Activated CD8-positive, alpha-beta memory T cell treated with anti-CD3 and anti-CD28 coated beads, Interleukin-2, amount 10 ng/mL, durations not matched to agents 7 days and 5 days (primary cell): Measurements from ENCODE around the gene DNM1. TPM values are rescaled to one million over a fixed set of nuclear protein-coding genes. Genes with fewer than 3 reads are reported as not detected.
"Not testable (repeated sequence)": the region's sequence is repeated elsewhere in the genome, so short reads cannot be mapped to it uniquely, and the experiment has no call there.

Experiments
- ATAC-seq: fragments of 150-1000 bp; cut with Tn5 transposase; one replicate; pipeline ENCODE4 v1.10.0; 2021; ENCODE audit warnings: moderate library complexity
- CTCF ChIA-PET: fragments of 350-600 bp; sonication (Branson Sonifier 250); formaldehyde crosslinking; loops from one replicate; lab custom pipeline; 2021; ENCODE audit warnings: antibody characterized with exemption; lab: Charles Lee
- DNase-seq: peaks from one replicate; pipeline ENCODE4 v3.0.0-alpha.2; 2020
- H3K27ac Mint-ChIP-seq: one replicate; pipeline ENCODE4 v1.8.0; 2021; ENCODE audit warnings: mild to moderate bottlenecking, mixed read lengths
- H3K27me3 Mint-ChIP-seq: one replicate; pipeline ENCODE4 v1.8.0; 2021; ENCODE audit warnings: mixed read lengths
- H3K36me3 Mint-ChIP-seq: one replicate; pipeline ENCODE4 v1.8.0; 2021; ENCODE audit warnings: mild to moderate bottlenecking, mixed read lengths
- H3K4me1 Mint-ChIP-seq: one replicate; pipeline ENCODE4 v1.8.0; 2021; ENCODE audit warnings: mixed read lengths
- H3K4me3 Mint-ChIP-seq: one replicate; pipeline ENCODE4 v1.8.0; 2021; ENCODE audit warnings: mild to moderate bottlenecking, moderate library complexity, mixed read lengths
- H3K9me3 Mint-ChIP-seq: one replicate; pipeline ENCODE4 v1.8.0; 2022; ENCODE audit warnings: low read depth, mixed read lengths
- total RNA-seq, 2 experiments: library from RNA; stranded (reverse); gene quantifications; one replicate each; pipeline ENCODE4 v1.2.3, GENCODE V29; 2021

The DNM1 gene
- total RNA-seq, 2 experiments from 2014 or later = 0.40 to 0.79 TPM

DNA sequence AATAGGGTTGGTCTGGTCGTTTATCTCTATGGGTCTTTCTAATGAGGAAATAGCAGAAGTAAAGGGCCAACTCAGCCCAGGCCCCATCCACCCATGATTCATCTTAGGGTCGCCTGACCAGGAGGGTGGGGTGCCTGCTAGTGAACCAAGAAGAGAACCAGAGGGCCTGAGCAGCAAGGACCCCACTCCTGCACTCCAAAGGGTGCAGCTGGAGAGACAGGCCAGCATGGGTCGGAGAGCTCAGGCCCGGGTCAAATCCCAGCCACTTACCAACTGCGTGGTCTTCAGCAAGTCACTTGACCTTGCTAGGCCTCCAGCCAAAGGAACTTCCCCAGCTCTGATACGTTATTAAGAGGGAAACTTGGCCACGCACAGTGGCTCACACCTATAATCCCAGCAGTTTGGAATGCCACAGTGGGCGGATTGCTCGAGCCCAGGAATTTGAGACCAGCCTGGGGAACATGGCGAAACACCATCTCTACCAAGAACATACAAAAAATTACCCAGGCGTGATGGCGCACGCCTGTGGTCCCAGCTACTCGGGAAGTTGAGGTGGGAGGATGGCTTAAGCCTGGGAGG is 38.8 kb upstream of the DNM1 start:
- Mint-ChIP-seq H3K4me3 (no peak overlapping the region), H3K9me3 (no peaks in the 10 kb centered on the region), H3K36me3 (peaks cover 32% of the 10 kb centered on the region), H3K4me1 (peaks cover 10% of the 10 kb centered on the region), H3K27ac (no peak overlapping the region), H3K27me3 (no peaks in the 10 kb centered on the region)
- ATAC-seq (no peak), DNase-seq (no peak)
- CTCF ChIA-PET = no interaction called here

DNA sequence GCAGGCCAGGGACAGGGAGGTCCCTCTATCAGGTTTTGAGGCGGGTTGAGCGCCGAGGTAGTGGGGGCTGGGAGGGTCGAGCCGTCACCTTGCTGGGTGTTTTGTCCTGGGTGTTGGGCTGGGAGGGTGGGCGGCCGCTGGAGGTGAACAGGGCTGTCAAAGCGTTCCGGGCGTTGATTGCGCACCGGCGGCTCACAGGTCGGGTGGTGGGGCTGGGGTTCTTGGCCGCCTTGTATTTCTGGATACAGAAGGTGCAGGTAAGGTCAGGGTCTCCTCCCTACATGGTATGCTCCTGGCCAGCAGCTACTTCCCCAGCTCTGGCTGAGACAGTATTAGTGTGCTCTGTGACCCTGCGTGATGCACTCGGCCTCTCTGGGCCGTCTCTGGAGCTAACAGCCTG is 37.0 kb upstream of the DNM1 start:
- CTCF ChIA-PET = no interaction called here
- H3K4me1 Mint-ChIP-seq = peaks cover 2% of the 10 kb centered on the region
- DNase-seq = no peak
- no peak for ATAC-seq
- H3K9me3 Mint-ChIP-seq = no peaks in the 10 kb centered on the region
- no peak overlapping the region for H3K4me3 Mint-ChIP-seq
- no peaks in the 10 kb centered on the region for H3K27me3 Mint-ChIP-seq
- peaks cover 32% of the 10 kb centered on the region for H3K36me3 Mint-ChIP-seq
- H3K27ac Mint-ChIP-seq = no peak overlapping the region

GRCh38 chr9:128167209-128167608 is 36.0 kb upstream of the DNM1 start:
- ATAC-seq (no peak), DNase-seq (no peak)
- CTCF ChIA-PET = no interaction called here
- Mint-ChIP-seq H3K4me3 (no peak overlapping the region), H3K36me3 (peaks cover 32% of the 10 kb centered on the region), H3K27me3 (no peaks in the 10 kb centered on the region), H3K27ac (no peak overlapping the region), H3K4me1 (no peaks in the 10 kb centered on the region), H3K9me3 (no peaks in the 10 kb centered on the region)

- H3K9me3 Mint-ChIP-seq = no peaks in the 10 kb centered on the region
- H3K4me1 Mint-ChIP-seq = no peaks in the 10 kb centered on the region
- no peak for ATAC-seq
- no peak overlapping the region for H3K4me3 Mint-ChIP-seq
- H3K27ac Mint-ChIP-seq = no peak overlapping the region
- no peak for DNase-seq
- no peaks in the 10 kb centered on the region for H3K27me3 Mint-ChIP-seq
- H3K36me3 Mint-ChIP-seq = peaks cover 26% of the 10 kb centered on the region
- CTCF ChIA-PET = interaction anchor here (0.7 to 1.4 kb wide), 2 partner anchors 15 to 239 kb away, joined by 3 to 5 read pairs; no protein-coding TSS in a partner anchor
Measured at GRCh38 chr9:128168731-128169308, 34.4 kb upstream of the DNM1 start.

- Mint-ChIP-seq H3K9me3 (no peaks in the 10 kb centered on the region), H3K27ac (no peak overlapping the region), H3K4me3 (no peak overlapping the region), H3K27me3 (no peaks in the 10 kb centered on the region), H3K4me1 (no peaks in the 10 kb centered on the region), H3K36me3 (peaks cover 22% of the 10 kb centered on the region)
- CTCF ChIA-PET = interaction anchor here (1.4 kb wide), 1 partner anchor 14 kb away, joined by 5 read pairs; no protein-coding TSS in a partner anchor
- ATAC-seq = no peak
- no peak for DNase-seq
Measured at GRCh38 chr9:128169492-128169891, 33.7 kb upstream of the DNM1 start.

- Mint-ChIP-seq H3K4me1 (no peaks in the 10 kb centered on the region), H3K36me3 (peaks cover 20% of the 10 kb centered on the region), H3K27me3 (no peaks in the 10 kb centered on the region), H3K9me3 (no peaks in the 10 kb centered on the region), H3K4me3 (no peak overlapping the region), H3K27ac (no peak overlapping the region)
- ATAC-seq (no peak), DNase-seq (no peak)
- CTCF ChIA-PET = interaction anchor here (1.3 to 1.4 kb wide), 2 partner anchors 10 to 14 kb away, joined by 4 to 5 read pairs; partner anchors contain the start of gene BBLN
Measured at GRCh38 chr9:128169925-128170324, 33.3 kb upstream of the DNM1 start.

DNA sequence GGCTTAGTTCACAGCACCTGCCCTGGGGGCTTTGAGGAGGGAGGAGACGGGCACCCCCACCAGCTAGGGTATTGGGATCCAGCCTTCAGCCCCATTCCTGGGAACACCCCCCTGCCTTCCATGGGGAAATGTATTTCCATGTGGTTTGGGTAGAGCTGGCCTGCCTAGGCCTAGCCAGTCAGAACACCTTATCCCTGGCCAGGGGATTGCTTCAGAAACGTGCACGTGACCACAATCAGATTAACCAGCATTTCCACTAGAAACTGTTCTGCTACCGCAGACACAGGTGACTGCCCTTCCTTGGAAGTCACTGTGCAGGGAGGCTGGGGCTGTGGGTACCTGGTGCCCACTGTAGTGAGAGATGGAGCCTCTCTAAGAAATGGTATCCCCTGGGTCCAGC is 29.1 kb upstream of the DNM1 start:
- no peaks in the 10 kb centered on the region for H3K4me1 Mint-ChIP-seq
- CTCF ChIA-PET = interaction anchor here (1.1 to 1.2 kb wide), 2 partner anchors 16 to 44 kb away, joined by 3 to 5 read pairs; no protein-coding TSS in a partner anchor
- H3K27me3 Mint-ChIP-seq = no peaks in the 10 kb centered on the region
- DNase-seq (no peak), ATAC-seq (no peak)
- H3K9me3 Mint-ChIP-seq = no peaks in the 10 kb centered on the region
- peaks cover 18% of the 10 kb centered on the region for H3K36me3 Mint-ChIP-seq
- H3K4me3 Mint-ChIP-seq = no peak overlapping the region
- no peak overlapping the region for H3K27ac Mint-ChIP-seq

DNA sequence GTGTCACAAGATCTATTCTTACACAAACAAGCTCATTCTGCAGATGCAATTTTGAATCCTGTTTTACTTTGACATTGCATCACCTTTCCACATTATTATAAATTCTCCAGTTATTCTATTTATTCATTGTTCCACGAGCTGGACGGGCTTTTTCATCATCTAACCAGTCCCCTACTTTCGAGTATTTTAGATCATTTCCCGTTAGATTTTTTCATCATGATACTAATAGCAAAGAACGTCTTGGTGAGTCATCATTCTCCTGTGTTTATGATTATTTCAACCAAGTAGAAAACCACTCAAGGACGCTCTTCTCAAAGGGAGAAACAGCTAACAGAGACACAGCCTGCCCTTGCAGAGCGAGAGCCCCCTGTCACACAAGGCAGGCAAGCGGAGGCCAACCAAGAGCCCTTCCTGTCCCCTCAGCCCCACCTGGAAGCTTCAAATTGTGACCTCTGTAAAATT is 28.0 kb upstream of the DNM1 start:
- DNase-seq = no peak
- Mint-ChIP-seq H3K27me3 (no peaks in the 10 kb centered on the region), H3K4me3 (no peak overlapping the region), H3K9me3 (peaks cover 3% of the 10 kb centered on the region), H3K27ac (no peak overlapping the region), H3K4me1 (no peaks in the 10 kb centered on the region), H3K36me3 (peaks cover 29% of the 10 kb centered on the region)
- CTCF ChIA-PET = interaction anchor here (1.2 kb wide), 1 partner anchor 15 kb away, joined by 5 read pairs; no protein-coding TSS in a partner anchor
- no peak for ATAC-seq

GRCh38 chr9:128175726-128176125 is 27.5 kb upstream of the DNM1 start:
- Mint-ChIP-seq H3K27ac (no peak overlapping the region), H3K4me1 (no peaks in the 10 kb centered on the region), H3K9me3 (peaks cover 6% of the 10 kb centered on the region), H3K4me3 (no peak overlapping the region), H3K36me3 (peaks cover 35% of the 10 kb centered on the region), H3K27me3 (no peaks in the 10 kb centered on the region)
- no peak for DNase-seq
- CTCF ChIA-PET = no interaction called here
- no peak for ATAC-seq

DNA sequence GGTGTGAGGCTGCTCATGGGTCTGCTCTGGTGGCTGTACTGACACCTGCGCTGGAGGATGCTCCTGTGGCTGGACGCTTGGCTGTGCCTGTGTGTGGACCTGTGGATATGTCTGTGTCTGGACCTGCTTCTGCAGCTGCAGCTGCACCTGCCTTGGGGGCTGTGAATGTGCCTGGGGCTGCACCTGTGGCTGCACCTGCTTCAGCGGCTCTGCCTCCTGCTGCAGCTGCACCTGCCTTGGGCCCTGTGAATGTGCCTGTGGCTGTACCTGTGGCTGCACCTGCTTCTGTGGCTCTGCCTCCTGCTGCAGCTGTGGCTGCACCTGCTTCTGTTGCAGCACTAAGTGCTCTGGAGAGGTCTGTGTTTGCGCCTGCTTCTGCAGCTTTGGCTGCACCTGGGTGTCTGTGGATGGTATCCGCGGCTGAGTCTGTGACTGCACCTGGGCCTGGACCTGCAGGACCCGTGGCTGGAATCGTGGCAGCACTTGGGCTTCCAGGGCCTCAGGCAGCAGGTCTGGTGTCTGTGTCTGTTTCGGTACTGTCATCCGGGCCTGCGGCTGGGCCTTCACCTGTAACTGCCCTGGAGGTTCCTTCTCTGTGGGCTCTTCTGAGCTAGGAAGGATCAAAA is 24.3 kb upstream of the DNM1 start:
- DNase-seq (no peak), ATAC-seq (no peak)
- Mint-ChIP-seq H3K9me3 (peaks cover 6% of the 10 kb centered on the region), H3K27ac (no peak overlapping the region), H3K36me3 (peaks cover 44% of the 10 kb centered on the region), H3K27me3 (no peaks in the 10 kb centered on the region), H3K4me3 (no peak overlapping the region), H3K4me1 (peaks cover 1% of the 10 kb centered on the region)
- CTCF ChIA-PET = no interaction called here

DNA sequence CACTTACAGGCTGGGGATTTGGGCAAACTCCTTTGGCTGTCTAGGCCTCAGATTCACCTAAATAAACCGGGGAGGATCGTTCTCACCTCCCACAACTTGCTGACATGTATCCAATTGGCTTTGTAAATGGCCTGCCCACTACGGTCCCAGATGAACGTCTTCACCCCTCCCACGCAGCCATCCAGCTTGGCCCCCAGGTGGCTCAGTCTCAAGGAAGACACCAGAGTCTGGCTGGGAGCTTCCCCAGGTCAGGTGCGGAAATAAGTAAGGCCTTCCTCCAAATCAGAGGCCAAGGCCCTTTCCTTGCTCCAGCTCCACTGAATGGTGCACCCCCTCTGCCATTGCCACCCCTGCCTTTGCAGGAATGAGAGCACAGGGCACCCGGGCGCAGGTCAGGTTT is 23.2 kb upstream of the DNM1 start:
- CTCF ChIA-PET = no interaction called here
- H3K36me3 Mint-ChIP-seq = peaks cover 44% of the 10 kb centered on the region
- peaks cover 6% of the 10 kb centered on the region for H3K9me3 Mint-ChIP-seq

DNA sequence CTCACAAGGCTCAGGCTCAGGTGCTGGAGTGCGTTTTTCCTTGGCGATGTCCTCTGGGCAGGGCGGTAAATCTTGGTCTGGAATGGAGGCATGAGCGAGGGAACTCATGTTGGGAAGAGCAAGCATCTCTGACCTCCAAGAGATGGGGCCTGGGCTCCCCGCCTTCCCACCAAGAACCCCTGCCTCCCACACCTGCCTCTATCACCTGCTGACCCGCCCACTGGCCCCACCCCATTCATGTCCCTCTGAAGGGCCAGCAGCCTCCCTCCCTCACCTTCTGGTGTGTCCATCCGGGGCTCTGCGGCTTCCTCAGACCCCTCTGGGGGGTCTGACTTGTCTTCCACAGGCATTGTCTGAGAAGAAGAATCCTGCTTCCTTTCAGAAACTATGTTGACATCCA is 22.7 kb upstream of the DNM1 start:
- Mint-ChIP-seq H3K27ac (no peak overlapping the region), H3K4me1 (peaks cover 3% of the 10 kb centered on the region), H3K9me3 (peaks cover 6% of the 10 kb centered on the region), H3K4me3 (no peak overlapping the region), H3K36me3 (peaks cover 46% of the 10 kb centered on the region), H3K27me3 (no peaks in the 10 kb centered on the region)
- ATAC-seq = no peak
- CTCF ChIA-PET = no interaction called here
- DNase-seq = no peak

More for the DNA sequence above, 23.2 kb upstream of the DNM1 start:
- H3K27me3 Mint-ChIP-seq = no peaks in the 10 kb centered on the region
- ATAC-seq (no peak), DNase-seq (no peak)
- H3K4me3 Mint-ChIP-seq = no peak overlapping the region
- H3K4me1 Mint-ChIP-seq = peaks cover 3% of the 10 kb centered on the region
- H3K27ac Mint-ChIP-seq = no peak overlapping the region

- CTCF ChIA-PET = interaction anchor here (0.6 kb wide), 1 partner anchor 113 kb away, joined by 4 read pairs; no protein-coding TSS in a partner anchor
- not testable (repeated sequence) for H3K9me3 Mint-ChIP-seq, H3K4me1 Mint-ChIP-seq, H3K27ac Mint-ChIP-seq, H3K4me3 Mint-ChIP-seq, DNase-seq, ATAC-seq, H3K27me3 Mint-ChIP-seq
- peaks cover 49% of the 10 kb centered on the region for H3K36me3 Mint-ChIP-seq
Measured at GRCh38 chr9:128181480-128181879, 21.7 kb upstream of the DNM1 start.
